Measurements from ENCODE around the gene THUMPD2. TPM values are rescaled to one million over a fixed set of nuclear protein-coding genes. Genes with fewer than 3 reads are reported as not detected.

Gene THUMPD2
- total RNA-seq, 1 experiment from 2014 or later: 19.5 TPM

GRCh38 chr2:39705638-39706037, 73.4 kb downstream of the THUMPD2 start:
- Histone ChIP-seq H2BK15ac (ENCODE audit: low read depth, low read length) (no peak overlapping the region), H4K8ac (replicated peaks; ENCODE audit: insufficient read length, low read depth, low read length) (no peak overlapping the region), H2AFZ (ENCODE audit: low read length) (no peak overlapping the region), H3K9ac (ENCODE audit: extremely low read depth, insufficient read length, low read length) (no peak overlapping the region), H2AK5ac (ENCODE audit: insufficient read length, low read length) (no peak overlapping the region), H2BK5ac (ENCODE audit: insufficient read length, low read length) (no peak overlapping the region), H3K56ac (ENCODE audit: insufficient read length, low read depth, low read length) (no peak overlapping the region), H4K20me1 (ENCODE audit: control insufficient read depth, insufficient read depth, insufficient read length) (no peaks in the 10 kb centered on the region), H2BK120ac (ENCODE audit: low read depth, low read length, poor library complexity, severe bottlenecking) (no peak overlapping the region), H3K79me2 (ENCODE audit: insufficient read depth, low read length) (no peaks in the 10 kb centered on the region), H3K4me1 (ENCODE audit: insufficient read depth, low read length) (no peaks in the 10 kb centered on the region), H3K27me3 (ENCODE audit: insufficient read depth, low read length) (no peaks in the 10 kb centered on the region), H3K4ac (ENCODE audit: low read depth, low read length) (no peak overlapping the region), H4K5ac (ENCODE audit: insufficient read length, low read depth, low read length) (no peak overlapping the region), H3T11ph (ENCODE audit: low read length) (no peak overlapping the region), H3K23ac (ENCODE audit: insufficient read length, low read depth, low read length) (no peak overlapping the region), H4K91ac (ENCODE audit: insufficient read length, low read depth, low read length) (no peak overlapping the region), H3K18ac (ENCODE audit: insufficient read length, low read depth, low read length) (no peak overlapping the region), H2BK12ac (ENCODE audit: insufficient read length, low read depth, low read length) (no peak overlapping the region), H3K9me3 (ENCODE audit: control insufficient read depth, low read depth, low read length) (peaks cover 5% of the 10 kb centered on the region), H3K14ac (ENCODE audit: insufficient read depth, low read length) (no peak overlapping the region), H3K4me2 (ENCODE audit: insufficient read depth, insufficient read length, low read length) (no peak overlapping the region), H3K27ac (ENCODE audit: insufficient read length, low read depth, low read length) (no peak overlapping the region), H3K79me1 (ENCODE audit: insufficient read depth, low read depth, low read length, poor library complexity, severe bottlenecking) (no peaks in the 10 kb centered on the region), H2BK20ac (ENCODE audit: low read depth, low read length, poor library complexity, severe bottlenecking) (no peak overlapping the region), H3K23me2 (ENCODE audit: insufficient read length, low read depth, low read length, poor library complexity, severe bottlenecking) (no peaks in the 10 kb centered on the region)
- peaks cover 17 to 20% of the 10 kb centered on the region in 2 experiments for H3K9me3 Mint-ChIP-seq
- H3K4me3 Mint-ChIP-seq: no peak overlapping the region
- no peaks in the 10 kb centered on the region for H3K4me1 Mint-ChIP-seq
- H3K36me3 Mint-ChIP-seq (ENCODE audit: insufficient read depth in 1 of 3, low read depth in 3 of 3): peaks cover 9 to 24% (median 21%) of the 10 kb centered on the region in 3 experiments
- DNase-seq: no peak
- 100% methylated on average over 1 of the region's 4 CpGs for WGBS (ENCODE audit: extremely low coverage, insufficient read length, low lambda C conversion rate)
- no peak overlapping the region for H3K27ac Mint-ChIP-seq
- no peak for TF ChIP-seq CTCF (conservative IDR thresholded peaks at IDR 0.05)
- no peaks in the 10 kb centered on the region for H3K27me3 Mint-ChIP-seq (ENCODE audit: low read depth)

Measured in H9 (cell line).